Panc1 (cell line): ENCODE measurements around the gene F2R.

ENCODE experiments used
- POLR2AphosphoS5 ChIP-seq: IDR thresholded peaks from 2 replicates; pipeline ENCODE4 v1.6.1; 2012; ENCODE audit warnings: mild to moderate bottlenecking, low read depth, low read length, moderate library complexity
- SIN3A ChIP-seq: IDR thresholded peaks from 2 replicates; pipeline ENCODE4 v1.6.1; 2012; ENCODE audit warnings: low read depth, mild to moderate bottlenecking, low read length, moderate library complexity, borderline replicate concordance; ENCODE audit not compliant: insufficient read depth
- TF ChIP-seq, protein P1 (sequence below): fragments of 450-650 bp; IDR thresholded peaks from 2 replicates; pipeline ENCODE4 v1.5.1; 2017; ENCODE audit warnings: mild to moderate bottlenecking
- TF ChIP-seq, protein P2 (sequence below), 2 experiments: IDR thresholded peaks; 2 replicates each; pipeline ENCODE4 v1.6.1; 2011 to 2012; ENCODE audit warnings: low read depth in 2 of 2, control low read depth in 1 of 2, low read length in 1 of 2, mild to moderate bottlenecking in 1 of 2, moderate library complexity in 1 of 2; ENCODE audit not compliant: insufficient read depth in 1 of 2

- TF ChIP-seq, protein P1, sequence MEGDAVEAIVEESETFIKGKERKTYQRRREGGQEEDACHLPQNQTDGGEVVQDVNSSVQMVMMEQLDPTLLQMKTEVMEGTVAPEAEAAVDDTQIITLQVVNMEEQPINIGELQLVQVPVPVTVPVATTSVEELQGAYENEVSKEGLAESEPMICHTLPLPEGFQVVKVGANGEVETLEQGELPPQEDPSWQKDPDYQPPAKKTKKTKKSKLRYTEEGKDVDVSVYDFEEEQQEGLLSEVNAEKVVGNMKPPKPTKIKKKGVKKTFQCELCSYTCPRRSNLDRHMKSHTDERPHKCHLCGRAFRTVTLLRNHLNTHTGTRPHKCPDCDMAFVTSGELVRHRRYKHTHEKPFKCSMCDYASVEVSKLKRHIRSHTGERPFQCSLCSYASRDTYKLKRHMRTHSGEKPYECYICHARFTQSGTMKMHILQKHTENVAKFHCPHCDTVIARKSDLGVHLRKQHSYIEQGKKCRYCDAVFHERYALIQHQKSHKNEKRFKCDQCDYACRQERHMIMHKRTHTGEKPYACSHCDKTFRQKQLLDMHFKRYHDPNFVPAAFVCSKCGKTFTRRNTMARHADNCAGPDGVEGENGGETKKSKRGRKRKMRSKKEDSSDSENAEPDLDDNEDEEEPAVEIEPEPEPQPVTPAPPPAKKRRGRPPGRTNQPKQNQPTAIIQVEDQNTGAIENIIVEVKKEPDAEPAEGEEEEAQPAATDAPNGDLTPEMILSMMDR: no peak
- TF ChIP-seq, protein P2, sequence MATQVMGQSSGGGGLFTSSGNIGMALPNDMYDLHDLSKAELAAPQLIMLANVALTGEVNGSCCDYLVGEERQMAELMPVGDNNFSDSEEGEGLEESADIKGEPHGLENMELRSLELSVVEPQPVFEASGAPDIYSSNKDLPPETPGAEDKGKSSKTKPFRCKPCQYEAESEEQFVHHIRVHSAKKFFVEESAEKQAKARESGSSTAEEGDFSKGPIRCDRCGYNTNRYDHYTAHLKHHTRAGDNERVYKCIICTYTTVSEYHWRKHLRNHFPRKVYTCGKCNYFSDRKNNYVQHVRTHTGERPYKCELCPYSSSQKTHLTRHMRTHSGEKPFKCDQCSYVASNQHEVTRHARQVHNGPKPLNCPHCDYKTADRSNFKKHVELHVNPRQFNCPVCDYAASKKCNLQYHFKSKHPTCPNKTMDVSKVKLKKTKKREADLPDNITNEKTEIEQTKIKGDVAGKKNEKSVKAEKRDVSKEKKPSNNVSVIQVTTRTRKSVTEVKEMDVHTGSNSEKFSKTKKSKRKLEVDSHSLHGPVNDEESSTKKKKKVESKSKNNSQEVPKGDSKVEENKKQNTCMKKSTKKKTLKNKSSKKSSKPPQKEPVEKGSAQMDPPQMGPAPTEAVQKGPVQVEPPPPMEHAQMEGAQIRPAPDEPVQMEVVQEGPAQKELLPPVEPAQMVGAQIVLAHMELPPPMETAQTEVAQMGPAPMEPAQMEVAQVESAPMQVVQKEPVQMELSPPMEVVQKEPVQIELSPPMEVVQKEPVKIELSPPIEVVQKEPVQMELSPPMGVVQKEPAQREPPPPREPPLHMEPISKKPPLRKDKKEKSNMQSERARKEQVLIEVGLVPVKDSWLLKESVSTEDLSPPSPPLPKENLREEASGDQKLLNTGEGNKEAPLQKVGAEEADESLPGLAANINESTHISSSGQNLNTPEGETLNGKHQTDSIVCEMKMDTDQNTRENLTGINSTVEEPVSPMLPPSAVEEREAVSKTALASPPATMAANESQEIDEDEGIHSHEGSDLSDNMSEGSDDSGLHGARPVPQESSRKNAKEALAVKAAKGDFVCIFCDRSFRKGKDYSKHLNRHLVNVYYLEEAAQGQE (IDR thresholded peaks at IDR 0.05; ENCODE audit: insufficient read depth in 1 of 2, low read depth in 2 of 2, low read length in 1 of 2): no peak
- no peak for TF ChIP-seq SIN3A
- TF ChIP-seq POLR2AphosphoS5: no peak
Observed at GRCh38 chr5:76710991-76711390, 4.9 kb upstream of the F2R start.
